Measurements from ENCODE around the gene GSAP.
"Not testable (repeated sequence)": the region's sequence is repeated elsewhere in the genome, so short reads cannot be mapped to it uniquely, and the experiment has no call there.

The GSAP gene

DNA sequence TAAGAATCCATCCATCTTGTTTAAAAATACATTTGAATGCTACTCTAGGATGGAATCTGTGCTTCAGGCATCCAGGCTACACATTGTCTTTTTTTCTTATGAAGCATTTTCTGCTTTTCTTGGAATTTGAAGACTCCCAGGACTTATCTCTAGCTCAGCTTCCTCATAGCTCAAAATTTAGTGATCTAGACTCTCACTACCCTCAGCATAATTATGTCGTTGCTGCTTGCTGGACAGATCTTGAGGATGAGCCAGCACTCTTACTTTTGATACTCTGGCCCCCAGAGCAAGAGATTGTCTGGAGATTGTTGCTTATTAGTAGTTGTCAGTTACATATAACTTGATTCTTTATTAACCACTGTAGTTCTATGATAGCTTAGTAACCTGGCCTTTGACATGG is 133.3 kb downstream of the GSAP start:
- no peak for DNase-seq (ENCODE audit: low spot score)

DNA sequence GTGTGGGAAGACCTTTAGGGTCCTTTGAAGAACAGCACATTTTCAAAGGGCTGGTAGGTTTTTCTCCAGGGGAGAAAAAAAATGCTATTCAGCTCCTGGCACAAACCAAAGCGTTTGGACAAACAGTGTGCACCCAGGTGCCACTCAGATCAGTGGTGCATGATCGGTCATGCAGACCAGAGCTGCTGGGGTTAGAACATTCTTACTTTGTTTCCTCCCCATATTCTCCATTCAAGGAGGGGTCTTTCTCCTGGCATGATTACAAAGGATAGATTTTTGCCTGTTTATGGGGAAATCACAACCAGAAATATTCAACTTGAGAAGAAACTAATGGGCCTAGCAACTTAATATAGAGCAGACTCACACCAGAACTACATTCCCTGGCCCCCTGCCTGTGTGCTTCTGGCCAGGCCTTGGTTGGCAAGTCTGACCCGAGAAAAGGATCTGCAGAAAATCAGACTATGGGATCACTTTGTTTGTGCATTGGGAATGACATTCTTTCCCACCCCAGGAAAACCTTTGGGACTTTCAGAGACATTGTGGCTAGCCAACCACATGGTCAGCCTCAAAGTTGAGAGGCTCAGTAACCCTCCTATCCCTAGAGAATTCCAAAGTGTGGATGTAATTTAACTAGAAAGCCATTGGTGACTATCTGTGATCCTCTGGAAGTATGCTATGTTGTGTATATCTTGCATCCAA is 134.2 kb downstream of the GSAP start:
- no peak for DNase-seq (ENCODE audit: low spot score)

DNA sequence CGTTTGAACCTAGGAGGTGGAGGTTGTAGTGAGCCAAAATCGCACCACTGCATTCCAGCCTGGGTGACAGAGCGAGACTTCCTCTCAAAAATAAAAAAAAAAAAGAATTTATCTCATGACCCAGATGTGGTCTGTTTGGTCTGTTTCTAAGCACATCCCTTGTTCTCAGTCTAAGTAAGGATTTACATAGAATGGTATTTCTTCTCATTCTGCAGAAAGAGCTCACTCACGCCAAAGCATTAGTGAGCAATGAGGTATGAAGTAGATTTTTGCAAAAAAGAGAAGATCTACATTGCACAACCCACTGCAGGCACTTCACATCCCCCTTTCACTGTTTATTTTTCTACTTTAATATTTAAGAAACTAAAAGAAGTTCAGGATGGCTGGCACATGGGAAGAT is 140.0 kb downstream of the GSAP start:
- no peak for DNase-seq (ENCODE audit: low spot score)

DNA sequence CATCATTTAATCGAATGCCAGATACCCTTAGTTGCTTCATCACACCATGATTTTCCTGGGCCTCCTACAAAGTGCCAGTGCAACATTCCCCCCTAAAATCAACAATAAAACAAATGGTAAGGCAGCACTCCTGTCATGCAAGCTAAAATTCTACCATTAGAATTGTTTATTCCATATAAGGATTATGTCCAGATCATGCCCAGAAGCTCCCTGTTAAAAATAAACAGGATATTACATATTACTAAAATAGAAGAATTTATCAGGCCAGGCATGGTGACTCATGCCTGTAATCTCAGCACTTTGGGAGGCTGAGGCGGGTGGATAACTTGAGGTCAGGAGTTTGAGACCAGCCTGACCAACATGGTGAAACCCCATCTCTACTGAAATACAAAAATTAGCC is 140.5 kb downstream of the GSAP start:
- DNase-seq (ENCODE audit: low spot score), result not testable (repeated sequence)

DNA sequence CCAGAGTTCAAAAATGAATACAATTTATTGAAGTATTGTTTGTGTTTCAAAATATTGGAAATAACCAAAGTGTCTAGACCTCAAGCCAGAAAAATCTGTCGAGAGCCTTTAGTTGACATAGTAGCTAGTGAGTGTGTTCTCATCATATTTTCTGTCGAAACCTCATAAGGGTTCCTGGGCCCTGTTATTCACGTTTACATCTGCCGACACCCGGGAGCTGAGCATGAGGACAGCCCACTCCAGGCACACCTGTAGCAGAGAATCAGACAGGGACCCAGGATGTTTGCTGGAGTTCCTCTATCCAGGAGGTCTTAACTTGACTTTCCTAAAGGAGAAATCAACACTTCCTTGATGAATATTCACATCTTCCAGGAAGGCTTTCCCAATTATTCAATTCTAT is 144.4 kb downstream of the GSAP start:
- no peak for DNase-seq (ENCODE audit: low spot score)

DNA sequence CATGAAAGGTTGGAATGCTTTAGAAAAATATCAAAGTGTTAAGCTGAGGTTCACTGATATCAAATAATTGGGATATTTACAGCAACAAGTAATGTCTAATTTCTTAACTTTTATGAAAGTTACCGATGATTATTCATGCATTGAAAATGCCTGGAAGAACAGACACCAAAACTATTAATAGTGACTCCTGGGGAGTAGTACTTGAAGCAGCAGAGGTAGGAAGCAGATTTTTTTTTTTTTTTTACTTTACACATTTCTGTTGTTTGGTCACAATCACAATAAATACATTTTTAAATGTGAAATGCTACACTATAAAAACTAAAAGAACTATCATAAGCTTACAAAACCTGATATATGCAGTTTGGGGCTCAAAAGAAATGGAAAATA is 146.1 kb downstream of the GSAP start:
- DNase-seq (ENCODE audit: low spot score), result no peak

DNA sequence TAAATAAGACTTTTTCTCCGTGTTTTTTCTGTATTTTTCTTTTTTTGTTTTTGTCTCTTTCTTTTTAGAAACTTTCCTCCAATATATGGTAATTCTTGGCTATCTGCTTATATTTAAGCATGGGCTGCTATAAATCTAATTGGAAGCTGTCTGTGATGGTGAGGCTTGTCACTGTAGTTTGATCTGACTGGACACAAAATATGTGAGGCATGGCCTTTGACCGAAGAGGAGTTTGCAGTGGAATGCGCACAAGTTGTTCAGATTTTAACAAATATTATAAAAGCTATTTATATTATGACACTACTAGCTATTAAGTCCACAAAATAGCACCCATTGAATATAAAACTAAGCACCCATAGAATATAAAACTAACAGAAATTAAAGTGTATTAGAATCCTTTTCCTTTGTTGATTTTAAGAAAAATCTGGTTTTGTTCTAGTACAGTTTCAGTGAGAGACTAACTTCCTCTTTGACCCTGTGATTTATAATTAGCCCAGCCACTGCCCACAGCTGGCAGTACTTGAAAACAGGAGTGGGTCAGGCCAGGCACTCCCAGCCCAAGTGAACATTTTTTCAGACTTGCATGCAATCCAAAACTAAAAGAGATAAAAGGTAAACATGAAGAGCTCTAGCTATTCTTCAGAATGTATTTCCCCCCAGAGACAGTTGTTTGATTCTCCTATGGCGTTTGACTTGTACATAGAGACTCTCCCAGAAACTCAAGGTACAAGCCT is 146.6 kb downstream of the GSAP start:
- DNase-seq (ENCODE audit: low spot score), result no peak

DNA sequence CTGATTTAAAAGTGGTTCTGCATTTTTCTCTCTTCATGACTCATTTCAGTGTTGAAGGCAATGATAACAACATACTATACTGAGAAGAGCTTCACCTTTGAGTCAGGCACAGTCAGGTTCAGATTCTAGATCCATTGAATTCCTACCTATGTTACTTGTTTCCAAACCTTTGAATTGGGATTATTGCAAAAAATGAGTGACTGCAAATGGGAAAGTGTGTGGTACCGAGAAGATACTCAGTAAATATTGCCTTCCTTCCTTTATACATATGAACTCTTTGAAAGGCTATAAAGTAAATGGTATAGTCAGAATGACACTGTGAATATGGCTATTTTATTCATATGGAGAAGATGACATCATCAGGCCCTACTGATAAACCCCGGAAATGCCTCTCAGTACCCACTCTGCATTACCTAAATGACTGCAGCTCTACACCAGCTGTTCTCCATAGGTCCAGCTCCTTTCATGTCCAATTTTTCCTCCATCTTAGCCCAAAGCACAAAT is 149.8 kb downstream of the GSAP start:
- DNase-seq (ENCODE audit: low spot score), result no peak

DNA sequence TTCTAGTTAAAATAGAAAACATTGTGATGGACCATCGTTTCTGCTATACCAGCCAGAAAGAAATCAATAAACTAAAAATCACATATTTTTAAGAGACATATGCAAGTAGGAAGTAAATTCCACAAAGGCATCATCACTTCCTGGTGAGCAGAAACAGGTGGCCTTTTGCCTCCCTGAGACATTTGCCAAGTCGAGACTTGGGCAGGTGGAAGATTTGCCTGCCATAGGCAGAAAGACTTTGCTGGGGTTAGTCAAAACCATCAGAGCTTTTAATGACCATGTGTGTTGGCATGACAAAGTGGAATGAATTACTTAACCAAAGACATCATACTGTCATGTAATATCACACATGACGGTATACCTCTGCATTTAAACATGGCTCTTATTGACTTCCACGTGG is 150.5 kb downstream of the GSAP start:
- DNase-seq (ENCODE audit: low spot score), result no peak

DNA sequence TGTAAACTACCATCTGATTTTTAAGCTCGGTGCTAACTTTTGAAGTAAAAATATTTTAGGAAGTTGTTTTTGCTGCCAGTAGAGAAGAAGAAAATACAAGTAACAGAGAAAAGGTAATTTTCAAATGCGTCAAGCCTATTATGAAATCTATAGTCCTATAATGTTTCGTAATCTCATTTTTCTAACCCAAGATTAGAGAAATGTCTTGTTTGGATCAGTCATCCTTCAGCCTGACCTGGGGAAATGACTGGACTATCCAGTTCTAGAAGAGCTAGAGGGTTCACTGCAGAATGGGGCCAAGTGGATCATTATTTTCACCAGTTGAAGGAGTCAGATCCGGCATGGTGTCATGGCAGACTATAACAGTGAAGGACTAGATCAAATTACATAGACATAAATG is 153.8 kb downstream of the GSAP start:
- DNase-seq (ENCODE audit: low spot score), result no peak

Measured in left forelimb (tissue), 1 donor.